ENCODE measurements around the gene RAB12.
"Not testable (repeated sequence)": the region's sequence is repeated elsewhere in the genome, so short reads cannot be mapped to it uniquely, and the experiment has no call there.

The RAB12 gene

GRCh38 chr18:8608795-8609658 lies at the start of gene RAB12:
Gene RAB12 (plus strand): TSS chr18:8609437. CDS start chr18:8609440, 3 bp downstream.
- Histone ChIP-seq H3K4me3 (peak within 1 kb of the TSS; percentile 98), H3K9me3 (no peaks in the 10 kb centered on the region), H4K20me1 (peaks cover 45% of the 10 kb centered on the region), H3K27ac (peak within 1 kb of the TSS; percentile 90), H3K36me3 (peaks cover 22% of the 10 kb centered on the region), H3K4me2 (peak within 1 kb of the TSS; percentile 94), H3K27me3 (no peaks in the 10 kb centered on the region), H3K4me1 (peaks cover 74% of the 10 kb centered on the region), H3K9ac (peak within 1 kb of the TSS; percentile 92)
- no peak for TF ChIP-seq Cebpa-rat (IDR thresholded peaks at IDR 0.05)

GRCh38 chr18:8559612-8560186 lies 49.5 kb upstream of the RAB12 start:
- TF ChIP-seq Cebpa-rat (IDR thresholded peaks at IDR 0.05) = no peak

GRCh38 chr18:8561123-8561910 lies 47.9 kb upstream of the RAB12 start:
- Histone ChIP-seq H3K9me3 (no peaks in the 10 kb centered on the region), H3K36me3 (no peaks in the 10 kb centered on the region)

More at GRCh38 chr18:8559612-8560186, 49.5 kb upstream of the RAB12 start:
- H3K9me3 ChIP-seq = no peaks in the 10 kb centered on the region
- H4K20me1 ChIP-seq = no peaks in the 10 kb centered on the region
- H3K27ac ChIP-seq = no peak overlapping the region
- H3K4me1 ChIP-seq = peaks cover 6% of the 10 kb centered on the region
- no peaks in the 10 kb centered on the region for H3K36me3 ChIP-seq
- H3K4me2 ChIP-seq = peak overlapping the region; percentile 17; the same call in 1 of the 2 replicates
- H3K4me3 ChIP-seq = no peak overlapping the region
- H3K9ac ChIP-seq = no peak overlapping the region
- no peaks in the 10 kb centered on the region for H3K27me3 ChIP-seq

GRCh38 chr18:8562070-8562469 lies 47.2 kb upstream of the RAB12 start:
- no peak for TF ChIP-seq Cebpa-rat (IDR thresholded peaks at IDR 0.05)
- H3K4me3 ChIP-seq = no peak overlapping the region
- no peak overlapping the region for H3K4me2 ChIP-seq
- no peak overlapping the region for H3K27ac ChIP-seq
- H3K4me1 ChIP-seq = peaks cover 6% of the 10 kb centered on the region
- no peaks in the 10 kb centered on the region for H3K9me3 ChIP-seq
- no peaks in the 10 kb centered on the region for H3K27me3 ChIP-seq
- no peak overlapping the region for H3K9ac ChIP-seq
- no peaks in the 10 kb centered on the region for H4K20me1 ChIP-seq
- H3K36me3 ChIP-seq = no peaks in the 10 kb centered on the region

More at GRCh38 chr18:8561123-8561910, 47.9 kb upstream of the RAB12 start:
- Histone ChIP-seq H3K4me3 (no peak overlapping the region), H3K27ac (no peak overlapping the region), H3K9ac (no peak overlapping the region), H4K20me1 (no peaks in the 10 kb centered on the region), H3K27me3 (no peaks in the 10 kb centered on the region), H3K4me1 (peaks cover 6% of the 10 kb centered on the region), H3K4me2 (no peak overlapping the region)
- no peak for TF ChIP-seq Cebpa-rat (IDR thresholded peaks at IDR 0.05)

- no peak for TF ChIP-seq Cebpa-rat (IDR thresholded peaks at IDR 0.05)
- H3K27me3 ChIP-seq = no peaks in the 10 kb centered on the region
Measured at GRCh38 chr18:8562919-8563318, 46.3 kb upstream of the RAB12 start.

GRCh38 chr18:8571399-8571798 lies 37.8 kb upstream of the RAB12 start:
- H3K27ac ChIP-seq = no peak overlapping the region
- no peak overlapping the region for H3K4me3 ChIP-seq
- TF ChIP-seq Cebpa-rat (IDR thresholded peaks at IDR 0.05) = no peak
- H3K27me3 ChIP-seq = no peaks in the 10 kb centered on the region
- no peaks in the 10 kb centered on the region for H3K4me1 ChIP-seq
- H3K4me2 ChIP-seq = no peak overlapping the region
- H3K9me3 ChIP-seq = no peaks in the 10 kb centered on the region; the same call in 1 of the 2 replicates
- H3K36me3 ChIP-seq = no peaks in the 10 kb centered on the region
- H3K9ac ChIP-seq = no peak overlapping the region
- no peaks in the 10 kb centered on the region for H4K20me1 ChIP-seq

More at GRCh38 chr18:8562919-8563318, 46.3 kb upstream of the RAB12 start:
- Histone ChIP-seq H3K36me3 (no peaks in the 10 kb centered on the region), H3K4me3 (no peak overlapping the region), H3K9ac (no peak overlapping the region), H3K4me2 (no peak overlapping the region), H3K4me1 (peaks cover 6% of the 10 kb centered on the region), H3K9me3 (no peaks in the 10 kb centered on the region), H4K20me1 (no peaks in the 10 kb centered on the region), H3K27ac (no peak overlapping the region)

- H4K20me1 ChIP-seq, H3K4me2 ChIP-seq, H3K36me3 ChIP-seq, H3K9ac ChIP-seq, H3K4me1 ChIP-seq, H3K27me3 ChIP-seq, H3K4me3 ChIP-seq, H3K9me3 ChIP-seq, H3K27ac ChIP-seq: not testable (repeated sequence)
Measured at GRCh38 chr18:8573766-8574165, 35.5 kb upstream of the RAB12 start.

- no peak overlapping the region for H3K4me2 ChIP-seq
- H3K27ac ChIP-seq = no peak overlapping the region
- no peak for TF ChIP-seq Cebpa-rat (IDR thresholded peaks at IDR 0.05)
- H3K9ac ChIP-seq = no peak overlapping the region
- H3K36me3 ChIP-seq = no peaks in the 10 kb centered on the region
- peaks cover 7% of the 10 kb centered on the region; the same call in 1 of the 2 replicates for H3K4me1 ChIP-seq
- H3K9me3 ChIP-seq = peaks cover 11% of the 10 kb centered on the region
- no peaks in the 10 kb centered on the region for H3K27me3 ChIP-seq
- H4K20me1 ChIP-seq = no peaks in the 10 kb centered on the region
- no peak overlapping the region for H3K4me3 ChIP-seq
Measured at GRCh38 chr18:8584798-8585197, 24.4 kb upstream of the RAB12 start.

- Histone ChIP-seq H3K27ac (no peak overlapping the region), H3K4me2 (0 out of 2 replicates have a peak overlapping the region, but pooled peaks have one; percentile 6), H3K4me3 (no peak overlapping the region), H3K4me1 (peaks cover 7% of the 10 kb centered on the region; the same call in 1 of the 2 replicates), H3K36me3 (no peaks in the 10 kb centered on the region), H3K27me3 (no peaks in the 10 kb centered on the region), H3K9ac (no peak overlapping the region), H3K9me3 (peaks cover 15% of the 10 kb centered on the region), H4K20me1 (no peaks in the 10 kb centered on the region)
- no peak for TF ChIP-seq Cebpa-rat (IDR thresholded peaks at IDR 0.05)
Measured at GRCh38 chr18:8586941-8587340, 22.3 kb upstream of the RAB12 start.
